Progenitor cell of endocrine pancreas (in vitro differentiated cells): ENCODE data around the gene SPATS2. TPM values are rescaled to one million over a fixed set of nuclear protein-coding genes. Genes with fewer than 3 reads are reported as not detected.

Source experiments
- DNase-seq: peaks from one replicate; pipeline ENCODE4 v3.0.0; 2021; ENCODE audit warnings: low spot score; ENCODE audit not compliant: unreplicated experiment
- H3K27ac Mint-ChIP-seq: 2 replicates; pipeline ENCODE4 v1.8.0; 2021; ENCODE audit warnings: mild to moderate bottlenecking, moderate library complexity, mixed read lengths
- H3K27me3 Mint-ChIP-seq: 2 replicates; pipeline ENCODE4 v1.8.0; 2021; ENCODE audit warnings: mixed read lengths
- H3K36me3 Mint-ChIP-seq: 2 replicates; pipeline ENCODE4 v1.8.0; 2022; ENCODE audit warnings: mixed read lengths; ENCODE audit not compliant: insufficient read depth
- H3K4me1 Mint-ChIP-seq: 2 replicates; pipeline ENCODE4 v1.8.0; 2021; ENCODE audit warnings: low read depth, mixed read lengths
- H3K4me3 Mint-ChIP-seq: 2 replicates; pipeline ENCODE4 v1.8.0; 2021; ENCODE audit warnings: low read depth, mild to moderate bottlenecking, moderate library complexity, mixed read lengths
- H3K9me3 Mint-ChIP-seq: 2 replicates; pipeline ENCODE4 v1.8.0; 2021; ENCODE audit warnings: low read depth, mixed read lengths
- total RNA-seq: library from RNA; stranded (reverse); gene quantifications from 2 replicates; pipeline ENCODE4 v1.2.1, GENCODE V29; 2021
- TF ChIP-seq, protein P1 (sequence below): fragments of 200-600 bp; sonication (generic); IDR thresholded peaks from one replicate; pipeline ENCODE4 v1.5.0; 2021; ENCODE audit warnings: antibody characterized with exemption, mild to moderate bottlenecking; ENCODE audit not compliant: unreplicated experiment

Gene SPATS2
- total RNA-seq, 1 donor from 2014 or later: 84.4 TPM

DNA sequence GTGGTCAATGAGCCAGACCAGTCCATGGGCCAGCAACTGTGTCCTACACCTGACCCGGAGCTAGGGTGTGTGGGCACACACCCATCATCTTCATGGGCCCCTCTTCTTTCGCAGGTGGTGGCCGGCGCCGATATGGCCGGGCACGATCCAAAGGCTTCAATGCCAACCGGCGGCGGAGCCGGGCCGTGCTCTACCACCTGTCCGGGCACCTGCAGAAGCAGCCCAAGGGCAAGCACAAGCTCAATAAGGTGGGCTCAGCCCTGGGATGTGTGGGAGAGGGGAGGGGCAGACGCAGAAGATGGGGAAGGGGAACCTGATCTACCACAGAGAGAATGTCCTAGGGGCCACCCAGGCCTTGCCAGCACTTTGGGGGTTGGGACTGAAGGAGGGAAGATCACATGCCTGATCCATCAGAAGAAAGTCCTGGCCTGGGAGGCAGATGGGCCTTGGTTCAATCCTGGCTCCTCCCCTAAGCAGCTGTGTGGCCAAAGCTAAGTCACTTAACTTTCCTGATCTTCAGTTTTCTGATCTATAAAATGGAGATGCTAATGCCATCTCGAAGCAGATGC is 175.4 kb downstream of the SPATS2 start:
- Mint-ChIP-seq H3K27me3 (peaks cover 68% of the 10 kb centered on the region), H3K9me3 (no peaks in the 10 kb centered on the region), H3K4me3 (no peak overlapping the region), H3K27ac (no peak overlapping the region), H3K4me1 (peaks cover 13% of the 10 kb centered on the region), H3K36me3 (peaks cover 16% of the 10 kb centered on the region)
- TF ChIP-seq, protein P1, sequence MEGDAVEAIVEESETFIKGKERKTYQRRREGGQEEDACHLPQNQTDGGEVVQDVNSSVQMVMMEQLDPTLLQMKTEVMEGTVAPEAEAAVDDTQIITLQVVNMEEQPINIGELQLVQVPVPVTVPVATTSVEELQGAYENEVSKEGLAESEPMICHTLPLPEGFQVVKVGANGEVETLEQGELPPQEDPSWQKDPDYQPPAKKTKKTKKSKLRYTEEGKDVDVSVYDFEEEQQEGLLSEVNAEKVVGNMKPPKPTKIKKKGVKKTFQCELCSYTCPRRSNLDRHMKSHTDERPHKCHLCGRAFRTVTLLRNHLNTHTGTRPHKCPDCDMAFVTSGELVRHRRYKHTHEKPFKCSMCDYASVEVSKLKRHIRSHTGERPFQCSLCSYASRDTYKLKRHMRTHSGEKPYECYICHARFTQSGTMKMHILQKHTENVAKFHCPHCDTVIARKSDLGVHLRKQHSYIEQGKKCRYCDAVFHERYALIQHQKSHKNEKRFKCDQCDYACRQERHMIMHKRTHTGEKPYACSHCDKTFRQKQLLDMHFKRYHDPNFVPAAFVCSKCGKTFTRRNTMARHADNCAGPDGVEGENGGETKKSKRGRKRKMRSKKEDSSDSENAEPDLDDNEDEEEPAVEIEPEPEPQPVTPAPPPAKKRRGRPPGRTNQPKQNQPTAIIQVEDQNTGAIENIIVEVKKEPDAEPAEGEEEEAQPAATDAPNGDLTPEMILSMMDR: no peak
- no peak for DNase-seq

DNA sequence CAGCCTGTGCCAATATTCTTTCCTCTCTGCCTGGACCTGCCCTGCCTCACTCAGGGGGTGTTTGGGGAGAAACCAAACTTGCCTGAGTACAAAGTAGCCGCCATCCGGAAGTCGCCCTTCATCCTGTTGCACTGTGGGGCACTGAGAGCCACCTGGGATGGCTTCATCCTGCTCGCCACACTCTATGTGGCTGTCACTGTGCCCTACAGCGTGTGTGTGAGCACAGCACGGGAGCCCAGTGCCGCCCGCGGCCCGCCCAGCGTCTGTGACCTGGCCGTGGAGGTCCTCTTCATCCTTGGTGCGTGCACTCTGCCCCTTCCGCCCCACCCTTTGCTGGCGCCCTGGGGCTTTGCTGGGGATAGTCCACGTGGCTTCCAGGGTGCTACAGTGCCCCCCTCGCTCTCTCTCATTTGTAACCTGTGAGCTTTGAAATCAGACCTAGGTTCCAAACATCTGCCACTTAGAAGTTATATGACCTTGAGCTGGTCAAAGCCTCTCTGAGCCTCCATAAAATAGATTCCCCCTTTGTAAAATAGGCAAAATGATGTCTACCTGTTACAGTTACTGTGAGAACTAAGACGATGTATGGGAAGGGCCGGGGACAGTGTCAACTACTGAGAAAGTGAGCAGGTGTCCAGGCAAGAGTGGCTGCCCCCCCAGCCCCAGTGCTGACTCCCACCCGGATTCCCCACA is 176.1 kb downstream of the SPATS2 start:
- DNase-seq: no peak
- Mint-ChIP-seq H3K27me3 (peaks cover 71% of the 10 kb centered on the region), H3K4me1 (peaks cover 13% of the 10 kb centered on the region), H3K36me3 (peaks cover 16% of the 10 kb centered on the region), H3K4me3 (no peak overlapping the region), H3K9me3 (no peaks in the 10 kb centered on the region), H3K27ac (no peak overlapping the region)
- TF ChIP-seq, protein P1: no peak

DNA sequence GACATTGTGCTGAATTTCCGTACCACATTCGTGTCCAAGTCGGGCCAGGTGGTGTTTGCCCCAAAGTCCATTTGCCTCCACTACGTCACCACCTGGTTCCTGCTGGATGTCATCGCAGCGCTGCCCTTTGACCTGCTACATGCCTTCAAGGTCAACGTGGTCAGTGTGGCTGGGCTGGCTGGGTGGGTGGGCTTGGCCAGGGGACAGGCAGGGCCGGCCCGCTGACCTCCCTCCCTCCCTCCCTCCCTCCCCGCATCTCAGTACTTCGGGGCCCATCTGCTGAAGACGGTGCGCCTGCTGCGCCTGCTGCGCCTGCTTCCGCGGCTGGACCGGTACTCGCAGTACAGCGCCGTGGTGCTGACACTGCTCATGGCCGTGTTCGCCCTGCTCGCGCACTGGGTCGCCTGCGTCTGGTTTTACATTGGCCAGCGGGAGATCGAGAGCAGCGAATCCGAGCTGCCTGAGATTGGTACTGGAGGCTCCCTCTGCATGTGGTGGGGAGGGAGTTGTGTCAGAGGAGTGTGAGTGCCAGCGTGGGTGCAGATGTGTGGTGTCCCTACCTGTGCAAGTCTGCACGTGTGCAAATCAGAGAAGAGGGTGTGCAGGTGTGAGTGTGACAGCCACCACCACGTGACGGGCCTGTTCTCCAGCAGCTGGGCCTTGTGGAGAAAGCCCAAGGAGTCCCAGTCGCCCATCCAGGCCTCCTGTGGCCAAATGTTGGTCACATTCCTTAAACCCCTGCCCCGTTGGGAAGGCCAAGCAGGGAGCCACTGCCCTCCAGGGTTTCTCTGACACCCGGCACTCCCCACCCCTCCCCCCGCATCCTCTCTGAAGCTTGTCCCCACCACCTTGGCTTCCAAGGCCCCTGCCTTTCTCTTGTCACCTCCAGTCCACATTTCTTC is 176.9 kb downstream of the SPATS2 start:
- no peak for DNase-seq
- H3K4me1 Mint-ChIP-seq: peaks cover 14% of the 10 kb centered on the region
- H3K9me3 Mint-ChIP-seq: no peaks in the 10 kb centered on the region
- H3K36me3 Mint-ChIP-seq: peaks cover 16% of the 10 kb centered on the region
- H3K27me3 Mint-ChIP-seq: peaks cover 71% of the 10 kb centered on the region
- TF ChIP-seq, protein P1: no peak
- H3K4me3 Mint-ChIP-seq: no peak overlapping the region
- no peak overlapping the region for H3K27ac Mint-ChIP-seq

DNA sequence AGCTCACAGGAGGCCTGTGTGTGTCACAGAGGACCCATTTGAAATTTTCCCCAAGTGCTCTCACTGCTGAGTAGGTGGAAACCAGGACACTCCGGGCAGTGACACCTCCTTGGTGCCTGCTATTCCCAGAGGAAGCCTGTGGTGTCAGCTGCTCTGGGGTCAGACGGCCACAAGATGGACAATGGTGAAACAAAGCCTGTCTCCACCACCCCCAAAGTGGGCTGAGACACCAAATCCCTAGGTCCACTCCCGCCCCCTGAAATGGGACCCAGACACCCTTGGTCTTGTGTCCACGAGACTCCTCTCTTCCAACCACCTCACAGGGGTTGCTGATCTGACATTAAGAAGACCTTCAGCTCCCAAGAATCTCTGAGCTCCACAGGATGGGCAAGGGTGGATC is 178.6 kb downstream of the SPATS2 start:
- Mint-ChIP-seq H3K4me3 (no peak overlapping the region), H3K27me3 (peaks cover 59% of the 10 kb centered on the region), H3K27ac (no peak overlapping the region), H3K36me3 (peaks cover 16% of the 10 kb centered on the region), H3K4me1 (peaks cover 20% of the 10 kb centered on the region), H3K9me3 (no peaks in the 10 kb centered on the region)
- DNase-seq: no peak
- TF ChIP-seq, protein P1: no peak

DNA sequence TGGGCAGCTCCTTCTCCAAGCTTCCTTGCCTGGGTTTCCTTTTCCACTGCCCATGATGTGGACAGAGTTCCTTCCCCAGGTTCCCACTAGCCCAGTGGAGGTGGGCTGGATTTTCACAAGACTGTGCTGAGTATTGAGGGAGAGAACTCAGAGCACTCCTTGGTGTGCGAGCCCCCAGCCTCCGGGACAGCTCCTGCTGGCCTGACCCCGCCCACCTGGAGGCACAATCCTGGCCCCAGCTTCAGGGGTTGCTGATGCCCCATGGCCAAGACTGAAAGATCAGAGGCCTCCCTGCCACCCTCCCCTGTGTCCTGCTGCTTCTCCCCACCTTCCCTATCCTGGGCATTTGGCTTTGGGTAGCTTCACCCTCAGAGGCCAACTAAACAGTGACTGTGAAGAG is 179.2 kb downstream of the SPATS2 start:
- Mint-ChIP-seq H3K27me3 (peaks cover 52% of the 10 kb centered on the region), H3K9me3 (no peaks in the 10 kb centered on the region), H3K36me3 (peaks cover 15% of the 10 kb centered on the region), H3K27ac (no peak overlapping the region), H3K4me1 (peaks cover 20% of the 10 kb centered on the region), H3K4me3 (no peak overlapping the region)
- DNase-seq: no peak
- TF ChIP-seq, protein P1: no peak
